SH-SY5Y (cell line): ENCODE results near the gene TWIST1.
A peak's percentile ranks its signal among the peaks of the same experiment; 100 is the strongest.

Experiments
- GATA2 ChIP-seq: IDR thresholded peaks from 2 replicates; pipeline ENCODE4 v1.6.1; 2011; ENCODE audit warnings: mild to moderate bottlenecking, low read depth, low read length
- GATA3 ChIP-seq: IDR thresholded peaks from 2 replicates; pipeline ENCODE4 v1.6.1; 2011; ENCODE audit warnings: low read depth, mild to moderate bottlenecking, low read length, moderate library complexity

The TWIST1 gene

GRCh38 chr7:19119372-19119771, 1.9 kb upstream of the TWIST1 start:
- TF ChIP-seq GATA3 (no peak), GATA2 (no peak)

GRCh38 chr7:19118636-19119371, 1.4 kb upstream of the TWIST1 start:
- TF ChIP-seq GATA3, result no peak
- no peak; the same call in 1 of the 2 replicates for TF ChIP-seq GATA2

- TF ChIP-seq GATA3 (no peak), GATA2 (no peak)
These were observed 603 bp upstream of the TWIST1 start for GRCh38 chr7:19117870-19118608.

GRCh38 chr7:19116121-19117090, 1.0 kb downstream of the TWIST1 start:
- TF ChIP-seq GATA3 (no peak), GATA2 (0 out of 2 replicates have a peak, but pooled peaks have one; percentile 32)

GRCh38 chr7:19114551-19114855, 2.9 kb downstream of the TWIST1 start:
- no peak for TF ChIP-seq GATA2
- no peak for TF ChIP-seq GATA3

- TF ChIP-seq GATA2, result no peak
- no peak for TF ChIP-seq GATA3
These were observed 3.4 kb downstream of the TWIST1 start for GRCh38 chr7:19113855-19114550.

- TF ChIP-seq GATA3, result no peak
- no peak for TF ChIP-seq GATA2
These were observed 4.5 kb downstream of the TWIST1 start for GRCh38 chr7:19113002-19113350.

GRCh38 chr7:19112274-19113001, 5.0 kb downstream of the TWIST1 start:
- TF ChIP-seq GATA3 (no peak), GATA2 (no peak)

GRCh38 chr7:19111474-19112273, 5.8 kb downstream of the TWIST1 start:
- TF ChIP-seq GATA3, result no peak
- no peak for TF ChIP-seq GATA2

- TF ChIP-seq GATA3, result no peak
- TF ChIP-seq GATA2, result no peak
These were observed 6.7 kb downstream of the TWIST1 start for GRCh38 chr7:19110776-19111175.

GRCh38 chr7:19110026-19110730, 7.3 kb downstream of the TWIST1 start:
- TF ChIP-seq GATA2, result no peak; the same call in 1 of the 2 replicates
- TF ChIP-seq GATA3, result no peak
